IPS-NIHi11 (cell line): Measurements from ENCODE around the gene WDFY4.

Experiments
- DNase-seq: peaks from one replicate; pipeline ENCODE4 v3.0.0; 2012; ENCODE audit warnings: mixed read lengths, low spot score

WDFY4 gene

DNA sequence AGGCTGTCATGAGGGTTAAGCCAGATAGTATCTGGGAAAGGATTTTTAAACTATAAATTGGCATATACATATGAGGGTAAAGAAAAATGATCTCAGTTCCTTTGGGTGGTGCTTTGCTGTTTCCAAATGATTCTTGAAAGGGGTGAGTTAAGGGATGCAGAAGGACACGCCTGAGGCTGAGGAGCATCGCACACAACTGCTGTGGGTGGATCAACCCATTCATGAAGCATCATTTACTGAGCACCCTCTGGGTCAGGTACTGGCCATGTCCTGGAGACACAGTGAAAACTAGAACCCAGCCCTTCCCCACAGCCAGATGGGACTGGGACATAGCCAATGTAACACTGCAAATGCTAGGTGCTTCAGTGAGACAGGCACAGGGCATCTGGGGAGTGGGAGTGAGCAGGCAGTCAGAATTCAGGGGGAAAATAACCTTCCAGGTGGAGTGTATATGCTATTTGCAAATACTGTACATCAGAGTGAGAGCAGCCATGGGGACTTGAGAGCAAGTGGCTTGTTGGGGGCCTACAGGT, 112.1 kb downstream of the WDFY4 start:
- no peak for DNase-seq

DNA sequence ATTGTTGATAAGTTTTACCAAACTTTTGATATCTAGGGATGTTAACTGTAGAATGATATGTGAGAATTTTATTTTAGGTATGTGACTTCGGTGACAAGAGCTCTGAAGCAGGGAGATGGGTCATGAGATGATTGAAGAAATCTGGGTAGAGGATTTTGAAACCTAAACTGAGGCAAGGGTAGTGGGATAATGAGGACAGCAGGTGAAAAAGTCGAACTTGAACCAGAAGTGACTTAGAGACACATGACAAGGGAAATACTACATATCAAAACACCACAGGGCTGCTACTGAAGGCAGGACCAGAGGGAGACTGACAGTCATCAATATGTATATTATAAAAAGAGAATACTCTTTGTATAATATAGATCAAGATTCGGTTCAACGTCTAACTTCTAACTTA, 113.2 kb downstream of the WDFY4 start:
- DNase-seq = no peak

DNA sequence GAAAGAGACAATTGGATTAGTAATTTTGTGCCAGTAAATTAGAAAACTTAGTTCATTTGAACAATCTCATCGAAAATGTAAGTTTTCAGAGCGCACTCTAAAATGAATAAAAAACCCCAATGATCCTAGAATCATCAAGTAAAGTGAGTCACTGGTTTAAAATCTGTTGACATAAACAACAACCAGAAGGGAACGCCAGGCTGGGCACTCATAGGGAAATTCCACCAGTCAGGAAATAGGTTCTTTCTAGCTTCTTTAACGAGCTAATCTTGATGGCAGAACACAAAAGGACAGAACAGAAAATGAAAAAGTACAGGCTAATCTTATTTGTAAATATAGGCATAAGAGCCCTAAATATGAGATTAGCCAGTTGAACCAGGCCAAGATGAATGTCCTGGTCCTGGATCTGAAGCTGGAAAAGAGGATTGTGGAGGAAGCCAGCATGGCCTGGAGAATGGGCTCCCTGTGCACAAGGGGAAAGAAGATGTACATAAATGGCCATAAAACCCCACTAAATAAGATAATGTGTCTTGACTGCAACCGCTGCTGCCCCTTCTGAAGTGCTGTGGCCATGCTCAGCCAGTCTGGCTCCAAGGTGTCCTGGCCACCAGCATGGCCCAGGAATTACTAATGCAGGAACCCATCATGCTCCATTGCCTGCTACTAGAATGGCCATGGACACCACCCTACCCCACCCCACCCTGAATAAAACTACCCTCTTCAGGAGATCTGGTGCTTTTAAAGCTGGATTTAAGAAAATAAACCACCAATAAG, 114.0 kb downstream of the WDFY4 start:
- no peak for DNase-seq

DNA sequence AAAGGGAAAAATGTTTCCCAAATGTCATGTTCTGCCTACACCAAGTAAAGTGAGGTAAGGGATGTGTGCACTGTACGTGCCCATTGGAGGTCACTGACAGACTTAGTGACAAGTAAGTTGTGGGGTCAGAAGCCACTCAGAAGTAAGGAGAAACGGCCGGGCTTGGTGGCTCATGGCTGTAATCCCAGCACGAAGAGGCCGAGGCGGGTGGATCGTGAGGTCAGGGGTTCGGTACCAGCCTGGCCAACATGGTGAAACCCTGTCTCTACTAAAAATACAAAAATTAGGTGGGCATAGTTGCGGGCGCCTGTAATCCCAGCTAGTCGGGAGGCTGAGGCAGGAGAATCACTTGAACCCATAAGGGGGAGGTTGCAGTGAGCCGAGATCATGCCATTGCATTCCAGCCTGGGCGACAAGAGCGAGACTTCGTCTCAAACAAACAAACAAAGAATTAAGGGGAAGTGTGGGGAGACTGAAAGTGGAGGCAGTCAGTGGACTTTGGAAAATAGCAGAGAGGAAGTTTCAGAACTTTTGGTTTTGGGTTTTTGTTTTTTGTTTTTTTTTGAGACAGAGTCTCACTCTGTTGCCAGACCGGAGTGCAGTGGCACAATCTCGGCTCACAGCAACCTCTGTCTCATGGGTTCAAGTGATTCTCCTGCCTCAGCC, 114.8 kb downstream of the WDFY4 start:
- no peak for DNase-seq

DNA sequence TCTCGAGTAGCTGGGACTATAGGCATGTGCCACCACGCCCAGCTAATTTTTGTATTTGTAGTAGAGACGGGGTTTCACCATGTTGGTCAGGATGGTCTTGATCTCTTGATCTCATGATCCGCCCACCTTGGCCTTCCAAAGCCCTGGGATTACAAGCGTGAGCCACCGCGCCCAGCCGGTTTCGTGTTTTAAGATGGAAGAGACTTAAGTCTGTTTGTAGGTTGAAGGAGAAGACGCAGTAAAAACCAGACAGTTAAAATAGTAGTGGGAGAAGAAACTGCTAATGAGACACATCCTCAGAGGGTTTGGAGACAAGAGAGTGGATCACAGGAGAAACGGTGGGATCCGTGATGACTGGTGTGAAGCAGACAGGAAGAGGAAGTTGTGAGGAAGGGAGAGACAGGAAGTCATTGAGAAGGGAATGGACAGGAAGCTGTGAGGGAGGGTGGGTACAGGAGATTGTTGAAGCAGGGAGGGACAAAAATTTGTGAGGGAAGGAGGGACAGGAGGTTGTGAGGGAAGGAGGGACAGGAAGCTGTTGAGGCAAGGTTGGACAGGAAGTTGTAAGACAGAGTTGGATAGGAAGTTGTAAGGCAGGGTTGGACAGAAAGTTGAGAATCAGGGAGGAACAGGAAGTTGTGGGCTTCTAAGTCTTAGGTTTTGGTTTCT, 115.5 kb downstream of the WDFY4 start:
- no peak for DNase-seq

DNA sequence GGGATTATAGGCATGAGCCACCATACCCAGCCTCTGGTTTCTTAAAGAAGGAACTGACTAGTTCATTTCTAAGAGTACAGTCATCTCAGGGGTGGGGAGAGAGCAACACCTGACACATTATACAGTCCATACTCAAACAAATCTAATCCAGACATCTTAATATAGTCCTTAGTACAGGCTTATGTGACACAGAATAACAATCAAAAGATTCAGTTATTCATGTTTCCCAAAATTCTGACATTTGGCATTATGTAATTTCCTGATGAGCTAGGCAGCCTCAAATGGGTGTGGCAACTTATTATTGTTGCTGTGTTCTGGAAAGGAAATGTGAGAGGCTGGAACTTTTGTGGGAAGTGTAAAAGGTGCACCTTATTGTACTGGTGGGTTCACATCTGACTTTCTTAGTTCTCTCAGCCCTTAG, 116.3 kb downstream of the WDFY4 start:
- no peak for DNase-seq

DNA sequence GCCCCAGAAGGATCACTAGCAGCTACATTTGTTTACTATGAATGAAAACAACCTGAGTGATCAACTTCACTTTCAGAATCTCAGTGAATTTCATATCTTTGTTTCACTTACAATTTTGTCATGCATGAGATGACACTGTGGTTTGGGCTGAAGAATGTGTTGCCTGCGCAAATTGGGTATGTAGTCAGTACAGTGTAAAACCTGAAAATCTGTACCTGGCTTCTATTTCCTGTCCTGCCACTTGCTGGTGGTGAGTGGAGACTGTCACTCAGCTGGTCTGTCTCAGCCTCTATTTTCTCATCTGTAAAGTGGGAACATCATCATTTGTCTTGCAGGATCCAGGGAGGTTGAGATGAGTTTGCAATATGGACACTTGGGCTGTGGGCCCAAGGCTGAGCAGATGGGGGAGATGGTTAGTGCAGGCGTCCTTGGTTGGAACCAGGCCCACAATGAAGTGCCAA, 118.0 kb downstream of the WDFY4 start:
- no peak for DNase-seq

DNA sequence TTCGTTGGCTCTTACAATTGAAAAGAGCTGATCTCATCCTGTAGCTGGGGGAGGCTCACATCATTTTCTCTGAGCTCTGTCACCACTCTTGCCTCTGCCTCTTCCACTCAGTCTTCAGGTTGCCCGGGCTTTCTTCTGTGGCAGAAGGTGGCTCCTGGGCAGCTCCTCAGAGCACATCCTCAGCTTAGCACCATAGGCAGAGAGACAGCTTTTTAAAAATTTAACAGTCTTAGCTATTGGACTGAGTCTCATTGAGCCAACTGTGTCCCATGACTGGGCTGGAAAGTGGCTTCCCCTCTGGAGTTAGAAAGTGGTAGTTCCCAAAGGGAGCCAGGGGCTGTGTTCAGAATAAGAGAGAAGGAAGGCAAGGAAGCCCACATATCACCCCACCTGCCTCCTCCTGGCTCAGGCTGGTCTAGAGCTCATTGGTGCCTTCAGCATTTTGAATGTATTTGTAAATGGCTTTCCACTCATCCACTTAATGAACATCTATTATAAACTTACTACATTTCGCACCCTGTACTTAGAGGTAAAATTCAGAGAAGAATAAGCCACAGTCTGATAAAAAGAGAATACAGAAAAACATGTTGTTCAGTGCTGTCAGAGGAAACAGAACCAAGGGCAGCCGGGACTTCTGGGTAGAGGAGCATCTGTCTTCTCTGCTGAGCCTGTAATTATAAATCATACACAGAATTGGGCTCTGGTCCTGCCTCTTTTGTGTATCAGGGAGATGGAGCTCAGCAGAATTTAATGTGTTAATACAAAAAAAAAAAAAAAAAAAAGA, 119.3 kb downstream of the WDFY4 start:
- DNase-seq = no peak

DNA sequence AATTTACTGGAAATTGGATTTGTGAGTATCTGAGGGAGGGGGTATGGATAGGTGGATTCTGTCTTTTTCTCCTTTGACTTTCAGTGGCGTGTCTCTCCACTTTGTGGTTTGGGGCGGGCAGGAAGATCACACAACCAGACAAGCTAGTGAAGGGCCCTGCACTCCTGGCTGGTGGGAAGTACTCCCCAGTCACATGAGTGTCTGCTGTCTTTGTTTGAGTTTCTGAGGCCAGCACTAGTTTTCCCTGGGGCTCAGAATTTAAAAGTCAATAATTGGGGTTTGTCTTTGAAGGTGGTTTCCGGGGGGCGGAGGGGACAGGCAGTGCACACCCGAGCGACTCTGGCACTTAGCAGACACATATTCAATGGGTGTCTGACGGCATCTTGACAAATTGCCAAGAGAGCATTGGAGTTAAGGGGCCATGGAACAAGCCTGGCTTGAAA, 120.1 kb downstream of the WDFY4 start:
- no peak for DNase-seq

DNA sequence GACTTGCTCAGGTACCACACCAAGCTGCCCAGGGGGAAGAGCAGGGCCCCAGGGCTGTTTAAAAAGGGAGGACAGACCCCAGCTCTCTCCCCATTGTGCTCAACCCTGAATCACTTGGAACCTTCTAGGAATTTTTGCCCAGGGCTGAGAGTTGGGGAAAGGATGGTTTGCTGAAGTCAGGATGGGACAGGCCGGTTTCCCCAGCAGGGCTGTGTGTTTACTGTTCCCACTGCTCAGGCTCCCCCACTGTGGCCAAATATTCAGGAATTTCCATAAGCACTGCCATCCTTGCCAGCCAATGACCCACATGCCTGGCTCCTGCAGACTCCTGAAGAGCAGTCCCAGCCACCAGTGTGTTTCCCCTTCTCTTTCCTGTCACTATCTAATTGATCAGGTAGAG, 120.7 kb downstream of the WDFY4 start:
- no peak for DNase-seq

DNA sequence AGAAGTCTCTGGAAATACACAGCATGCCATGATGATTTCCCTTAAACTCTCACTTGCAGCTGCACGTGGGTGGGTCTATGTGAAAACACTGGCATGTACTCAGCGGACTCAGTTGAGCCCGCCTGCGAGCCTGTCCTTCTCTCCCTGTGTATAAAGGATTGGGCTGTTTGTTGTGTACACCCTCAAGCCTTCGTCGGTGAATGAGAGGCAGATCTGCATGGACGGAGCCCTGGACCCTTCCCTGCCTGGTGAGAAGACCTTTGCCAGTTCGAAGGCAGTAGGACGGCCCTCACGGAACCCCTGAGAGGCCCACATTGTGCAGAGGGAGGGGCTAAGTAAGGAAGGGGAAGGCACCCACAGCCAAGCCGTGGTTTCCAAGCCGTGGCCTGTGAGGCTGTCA, 121.2 kb downstream of the WDFY4 start:
- DNase-seq = no peak

DNA sequence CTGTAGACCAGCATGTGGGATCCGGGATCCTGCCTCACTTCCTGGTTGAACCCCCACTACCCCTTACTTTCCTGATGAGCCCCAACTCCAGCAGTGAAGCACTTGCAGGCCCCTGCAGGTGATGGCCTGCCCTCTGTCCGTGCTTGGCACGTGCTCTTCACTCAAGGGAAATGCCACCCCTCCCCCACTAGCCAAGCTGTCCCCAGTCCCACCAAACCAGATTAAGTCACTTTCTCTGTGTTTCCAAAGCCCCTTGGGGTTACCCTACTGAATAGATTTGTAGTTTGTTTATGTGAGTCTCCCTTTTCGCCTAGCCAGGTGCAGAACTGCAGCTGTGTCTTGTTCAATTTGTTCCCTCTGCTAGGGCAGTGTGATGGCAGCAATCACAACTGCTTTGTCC, 121.7 kb downstream of the WDFY4 start:
- no peak for DNase-seq

DNA sequence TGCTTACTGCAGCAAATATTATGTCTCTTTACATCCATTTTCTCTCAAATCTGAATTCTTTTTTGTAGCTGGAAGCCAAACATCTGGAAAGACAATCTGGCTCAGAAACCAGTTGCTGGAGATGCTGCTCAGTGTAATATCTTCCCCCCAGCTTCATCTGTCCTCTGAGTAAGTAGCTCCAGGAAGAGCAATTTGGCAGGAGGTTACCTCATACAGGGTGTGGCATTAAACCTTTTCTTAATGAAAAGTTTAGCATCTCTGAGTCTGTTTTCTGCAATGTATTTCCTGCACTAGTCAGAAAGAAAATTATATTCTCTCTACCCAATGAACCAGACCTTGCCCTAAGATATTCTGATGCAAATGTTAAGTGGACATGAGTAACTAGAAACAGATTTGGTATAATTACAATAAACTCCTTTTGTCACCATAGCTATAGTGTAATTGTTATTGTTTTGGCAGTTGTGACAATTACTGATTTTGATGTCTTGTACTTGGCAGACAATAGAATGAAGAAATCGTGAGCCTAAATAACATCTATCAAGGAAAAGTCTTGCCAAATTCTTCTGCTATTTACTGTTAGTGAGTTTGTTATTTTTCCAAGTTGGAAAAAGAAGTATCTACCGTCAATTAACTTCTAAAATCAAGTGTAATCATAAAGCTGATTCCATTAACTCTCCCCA, 123.3 kb downstream of the WDFY4 start:
- DNase-seq = no peak

DNA sequence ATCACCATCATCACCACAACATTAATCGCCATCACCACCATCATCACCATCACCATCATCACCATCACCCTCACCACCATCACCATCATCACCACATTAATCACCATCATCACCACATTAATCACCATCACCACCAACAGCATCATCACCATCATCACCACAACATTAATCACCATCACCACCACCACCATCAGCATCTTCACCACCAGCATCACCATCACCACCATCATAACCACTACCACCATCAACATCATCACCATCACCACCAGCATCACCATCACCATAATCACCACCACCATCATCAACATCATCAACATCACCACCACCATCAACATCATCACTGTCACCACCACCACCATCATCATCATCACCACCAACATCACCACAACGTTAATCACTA, 124.6 kb downstream of the WDFY4 start:
- no peak for DNase-seq

DNA sequence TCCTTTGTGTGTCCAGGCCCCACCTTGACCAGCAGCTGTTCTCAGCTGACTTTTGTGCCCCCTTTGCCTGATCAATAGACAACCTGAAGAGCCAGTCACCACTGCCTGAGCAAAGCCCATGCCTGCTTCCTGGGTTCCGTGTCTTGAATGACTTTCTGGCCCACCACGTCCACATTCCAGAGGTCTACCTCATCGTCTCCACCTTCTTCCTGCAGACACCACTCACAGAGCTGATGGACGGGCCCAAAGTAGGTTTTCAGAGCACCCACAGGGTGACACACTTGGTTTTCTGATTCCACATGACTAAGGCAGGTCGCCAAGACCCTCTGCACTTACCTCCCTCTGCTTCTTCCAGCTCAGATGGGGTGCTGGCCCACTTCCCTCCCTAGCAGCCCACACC, 126.8 kb downstream of the WDFY4 start:
- no peak for DNase-seq

DNA sequence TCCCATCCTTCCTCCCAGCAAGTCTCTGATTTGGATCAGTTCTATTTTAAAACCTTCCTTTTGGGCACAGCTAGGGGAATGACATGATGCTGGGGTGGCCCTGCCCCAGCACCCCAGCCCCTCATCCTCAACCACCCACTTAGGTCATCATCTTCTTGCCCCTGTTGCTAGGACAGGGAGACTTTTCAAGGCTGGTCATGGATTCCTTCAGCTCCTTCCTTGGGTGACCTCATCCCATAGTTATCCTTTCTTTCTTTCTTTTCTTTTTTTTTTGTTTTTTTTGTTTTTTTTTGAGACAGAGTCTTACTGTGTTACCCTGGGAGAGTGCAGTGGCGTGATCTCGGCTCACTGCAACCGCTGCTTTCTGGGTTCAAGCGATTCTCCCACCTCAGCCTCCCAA, 127.2 kb downstream of the WDFY4 start:
- DNase-seq = no peak

DNA sequence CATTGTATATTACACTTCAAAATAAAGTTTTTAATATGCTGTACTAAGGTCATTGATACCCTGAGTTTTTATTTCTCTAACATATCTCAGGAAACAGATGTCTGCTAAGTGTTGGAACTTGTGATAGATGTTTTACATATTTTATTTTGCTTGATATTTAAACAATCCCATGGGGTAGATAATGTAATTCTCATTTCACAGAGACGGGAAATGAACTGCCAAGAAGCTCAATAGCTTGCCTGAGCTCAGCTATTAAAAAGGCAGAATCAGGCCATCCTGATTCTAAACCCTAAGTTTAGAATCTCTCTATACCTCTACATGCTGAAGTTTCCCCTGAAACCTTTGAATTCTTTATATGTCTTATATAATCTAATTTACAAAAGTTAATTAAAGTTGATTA, 128.6 kb downstream of the WDFY4 start:
- DNase-seq = no peak

DNA sequence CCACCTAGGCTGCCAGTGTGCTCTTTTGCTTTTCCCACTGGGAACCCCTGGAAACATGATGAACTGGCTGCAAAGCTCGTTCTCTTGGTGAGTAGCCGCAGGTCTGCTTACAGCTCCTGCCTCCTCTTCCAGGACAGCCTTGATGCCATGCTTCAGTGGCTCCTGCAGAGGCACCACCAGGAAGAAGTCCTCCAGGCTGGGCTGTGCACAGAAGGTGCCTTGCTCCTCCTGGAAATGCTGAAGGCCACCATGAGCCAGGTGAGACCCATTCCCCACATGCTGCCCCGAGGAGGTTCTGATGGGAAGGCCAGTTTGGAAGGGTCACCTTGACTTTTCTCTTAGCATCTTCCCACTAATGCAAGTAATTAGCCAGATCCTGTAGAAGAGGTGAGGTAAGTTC, 129.2 kb downstream of the WDFY4 start:
- DNase-seq = no peak

DNA sequence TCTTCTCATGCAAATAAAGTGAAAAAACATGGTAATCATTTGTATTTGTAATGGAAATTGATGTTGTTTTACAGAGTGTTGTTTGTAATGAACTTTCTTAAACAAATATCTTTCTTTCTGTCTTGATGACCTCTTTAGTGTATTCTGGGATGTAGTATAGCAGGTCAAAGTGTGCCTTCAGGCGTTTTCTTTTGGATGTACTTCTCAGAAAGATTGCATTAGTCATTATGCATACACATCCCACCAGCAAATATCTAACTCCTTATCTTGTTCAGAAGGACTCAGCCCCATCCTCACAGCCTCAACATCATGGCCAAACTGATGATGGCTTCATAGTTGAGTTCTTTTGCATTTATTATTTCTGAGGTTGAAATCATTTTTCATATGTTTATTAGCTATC, 130.3 kb downstream of the WDFY4 start:
- no peak for DNase-seq

DNA sequence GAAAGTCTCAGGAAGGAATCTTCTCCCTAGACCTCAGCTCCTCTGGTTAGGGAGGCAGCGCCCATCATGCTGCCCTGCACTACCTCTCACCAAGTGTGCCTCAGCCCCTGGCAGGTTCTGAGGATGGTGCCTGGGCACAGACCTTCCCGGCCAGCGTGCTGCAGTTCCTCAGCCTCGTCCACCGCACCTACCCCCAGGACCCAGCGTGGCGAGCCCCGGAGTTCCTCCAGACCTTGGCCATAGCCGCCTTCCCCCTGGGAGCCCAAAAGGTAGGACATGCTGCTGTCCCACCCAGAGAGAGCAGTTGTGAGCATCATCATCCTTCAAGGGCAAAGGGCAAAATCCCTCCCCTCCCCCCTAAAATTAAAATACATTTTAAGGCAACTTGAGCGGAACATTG, 132.5 kb downstream of the WDFY4 start:
- DNase-seq = no peak

DNA sequence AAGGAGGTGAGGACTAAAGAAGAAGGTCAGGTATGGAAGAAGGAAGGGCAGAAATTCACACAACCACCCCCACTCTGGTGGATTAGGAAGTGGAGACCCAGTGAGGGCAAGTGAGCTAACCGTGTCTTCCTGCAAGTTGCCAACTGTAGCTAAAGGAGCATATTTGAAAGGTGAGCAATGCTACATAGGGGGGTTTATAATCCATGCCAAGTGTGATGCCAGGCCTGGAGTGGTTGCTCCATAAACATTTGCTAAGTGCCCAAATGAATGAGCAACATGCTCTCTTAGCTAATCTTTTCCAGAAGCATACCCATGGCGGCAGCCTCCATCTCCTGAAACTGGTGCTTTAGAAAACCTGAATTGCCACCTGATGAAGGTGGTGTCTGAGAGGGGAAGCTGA, 133.4 kb downstream of the WDFY4 start:
- DNase-seq = no peak
